RWPE2 (cell line): ENCODE data around the gene COL4A2.

Source experiments
- ATAC-seq: fragments of 200-7000 bp; cut with Tn5 transposase; 3 replicates; pipeline ENCODE4 v1.9.1; 2021; ENCODE audit warnings: low read depth
- DNase-seq: peaks from one replicate; pipeline ENCODE4 v3.0.0-alpha.2; 2020; ENCODE audit warnings: low spot score
- H3K27ac ChIP-seq: fragments of 450-650 bp; 2 replicates; pipeline ENCODE4 v1.5.1; 2017; ENCODE audit warnings: mild to moderate bottlenecking; ENCODE audit not compliant: poor library complexity, severe bottlenecking
- H3K27me3 ChIP-seq: fragments of 250-450 bp; sonication (Bioruptor Pico); 2 replicates; pipeline ENCODE4 v1.5.1; 2021; ENCODE audit warnings: mild to moderate bottlenecking, moderate library complexity; ENCODE audit not compliant: insufficient read depth, poor library complexity, severe bottlenecking
- H3K36me3 ChIP-seq: fragments of 250-450 bp; sonication (Bioruptor Pico); 2 replicates; pipeline ENCODE4 v1.5.1; 2020; ENCODE audit warnings: low read depth, mild to moderate bottlenecking, moderate library complexity
- H3K4me1 ChIP-seq: fragments of 250-450 bp; sonication (Bioruptor Pico); 2 replicates; pipeline ENCODE4 v1.5.1; 2021; ENCODE audit warnings: mild to moderate bottlenecking, moderate library complexity; ENCODE audit not compliant: insufficient read depth, poor library complexity, severe bottlenecking
- H3K4me3 ChIP-seq: fragments of 250-450 bp; sonication (Bioruptor Pico); 2 replicates; pipeline ENCODE4 v1.5.1; 2021; ENCODE audit warnings: mild to moderate bottlenecking, moderate library complexity; ENCODE audit not compliant: severe bottlenecking
- H3K9me3 ChIP-seq: fragments of 250-450 bp; sonication (Bioruptor Pico); 2 replicates; pipeline ENCODE4 v1.5.1; 2021; ENCODE audit warnings: mild to moderate bottlenecking, moderate library complexity; ENCODE audit not compliant: severe bottlenecking
- TF ChIP-seq, protein P1 (sequence below): fragments of 450-650 bp; IDR thresholded peaks from one replicate; pipeline ENCODE4 v1.5.1; 2017; ENCODE audit warnings: mild to moderate bottlenecking, moderate library complexity; ENCODE audit not compliant: poor library complexity, severe bottlenecking

The COL4A2 gene

DNA sequence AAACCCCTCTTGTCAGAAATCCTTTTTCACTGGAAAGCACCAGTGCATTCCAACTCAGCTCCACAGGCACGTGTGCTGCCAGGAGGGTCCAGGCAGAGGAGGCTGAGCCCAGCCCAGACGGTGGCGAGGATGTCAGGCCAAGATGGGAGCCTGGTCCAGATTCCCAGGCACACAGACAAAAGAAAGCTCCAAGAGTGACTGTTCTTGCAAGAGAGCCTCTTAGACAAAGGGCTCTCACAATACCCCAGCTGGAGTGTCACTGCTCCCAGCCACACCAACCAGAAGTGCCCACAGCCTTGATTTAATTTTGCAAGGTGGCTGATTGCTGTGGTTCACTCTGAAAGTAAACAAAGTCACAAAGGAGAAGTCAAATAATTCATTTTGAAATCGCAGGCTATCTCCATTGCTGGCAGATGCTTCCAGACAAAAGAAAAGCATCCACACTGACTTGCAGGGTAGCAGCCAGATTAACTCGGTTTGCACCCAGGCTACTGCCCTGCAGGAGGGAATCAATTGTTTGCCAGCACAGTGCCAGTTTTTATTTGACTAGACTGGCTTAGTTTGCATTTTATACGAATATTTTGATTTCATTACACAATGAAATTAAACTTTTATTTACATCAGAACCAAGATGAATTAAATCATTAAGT, 159.3 kb downstream of the COL4A2 start:
- DNase-seq (no peak), ATAC-seq (no peak)
- no peaks in the 10 kb centered on the region for H3K4me1 ChIP-seq
- H3K36me3 ChIP-seq = peaks cover 78% of the 10 kb centered on the region
- H3K27ac ChIP-seq = no peak overlapping the region
- H3K4me3 ChIP-seq = no peak overlapping the region
- TF ChIP-seq, protein P1, sequence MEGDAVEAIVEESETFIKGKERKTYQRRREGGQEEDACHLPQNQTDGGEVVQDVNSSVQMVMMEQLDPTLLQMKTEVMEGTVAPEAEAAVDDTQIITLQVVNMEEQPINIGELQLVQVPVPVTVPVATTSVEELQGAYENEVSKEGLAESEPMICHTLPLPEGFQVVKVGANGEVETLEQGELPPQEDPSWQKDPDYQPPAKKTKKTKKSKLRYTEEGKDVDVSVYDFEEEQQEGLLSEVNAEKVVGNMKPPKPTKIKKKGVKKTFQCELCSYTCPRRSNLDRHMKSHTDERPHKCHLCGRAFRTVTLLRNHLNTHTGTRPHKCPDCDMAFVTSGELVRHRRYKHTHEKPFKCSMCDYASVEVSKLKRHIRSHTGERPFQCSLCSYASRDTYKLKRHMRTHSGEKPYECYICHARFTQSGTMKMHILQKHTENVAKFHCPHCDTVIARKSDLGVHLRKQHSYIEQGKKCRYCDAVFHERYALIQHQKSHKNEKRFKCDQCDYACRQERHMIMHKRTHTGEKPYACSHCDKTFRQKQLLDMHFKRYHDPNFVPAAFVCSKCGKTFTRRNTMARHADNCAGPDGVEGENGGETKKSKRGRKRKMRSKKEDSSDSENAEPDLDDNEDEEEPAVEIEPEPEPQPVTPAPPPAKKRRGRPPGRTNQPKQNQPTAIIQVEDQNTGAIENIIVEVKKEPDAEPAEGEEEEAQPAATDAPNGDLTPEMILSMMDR = no peak
- H3K27me3 ChIP-seq = no peaks in the 10 kb centered on the region
- no peaks in the 10 kb centered on the region for H3K9me3 ChIP-seq

DNA sequence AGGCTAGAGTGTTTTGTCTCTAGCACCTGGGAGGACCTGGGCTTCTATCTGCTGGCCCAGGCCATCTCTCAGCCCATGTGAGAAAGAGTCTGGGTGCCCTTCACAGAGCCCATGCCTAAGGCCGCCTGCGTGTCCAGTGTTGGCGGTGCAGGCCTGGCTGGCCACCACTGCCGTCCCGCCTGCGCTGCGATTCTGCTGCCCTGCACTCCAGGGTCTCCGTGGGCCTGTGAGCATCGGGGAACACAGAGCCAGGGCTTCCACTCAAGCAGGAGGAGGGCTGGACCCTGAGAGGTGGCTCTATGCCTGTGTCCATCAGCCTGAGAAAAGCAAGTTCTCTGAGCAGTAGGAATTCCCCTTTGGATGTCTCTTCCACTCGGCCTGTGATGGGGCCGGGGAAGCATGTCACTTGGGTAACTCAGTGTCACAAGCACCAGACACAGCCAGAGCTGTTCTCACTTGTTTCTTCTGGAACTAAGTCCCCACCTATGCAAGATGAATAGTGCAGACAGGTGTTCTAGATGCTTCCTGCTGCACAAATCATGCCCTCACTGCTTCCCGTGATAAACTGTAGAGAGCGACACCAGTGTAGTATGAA, 160.5 kb downstream of the COL4A2 start:
- H3K4me1 ChIP-seq = no peaks in the 10 kb centered on the region
- no peak overlapping the region for H3K27ac ChIP-seq
- H3K36me3 ChIP-seq = peaks cover 71% of the 10 kb centered on the region
- no peaks in the 10 kb centered on the region for H3K27me3 ChIP-seq
- TF ChIP-seq, protein P1 = no peak
- no peak for DNase-seq
- no peaks in the 10 kb centered on the region for H3K9me3 ChIP-seq
- no peak; the same call in 2 of the 3 replicates for ATAC-seq
- H3K4me3 ChIP-seq = no peak overlapping the region

DNA sequence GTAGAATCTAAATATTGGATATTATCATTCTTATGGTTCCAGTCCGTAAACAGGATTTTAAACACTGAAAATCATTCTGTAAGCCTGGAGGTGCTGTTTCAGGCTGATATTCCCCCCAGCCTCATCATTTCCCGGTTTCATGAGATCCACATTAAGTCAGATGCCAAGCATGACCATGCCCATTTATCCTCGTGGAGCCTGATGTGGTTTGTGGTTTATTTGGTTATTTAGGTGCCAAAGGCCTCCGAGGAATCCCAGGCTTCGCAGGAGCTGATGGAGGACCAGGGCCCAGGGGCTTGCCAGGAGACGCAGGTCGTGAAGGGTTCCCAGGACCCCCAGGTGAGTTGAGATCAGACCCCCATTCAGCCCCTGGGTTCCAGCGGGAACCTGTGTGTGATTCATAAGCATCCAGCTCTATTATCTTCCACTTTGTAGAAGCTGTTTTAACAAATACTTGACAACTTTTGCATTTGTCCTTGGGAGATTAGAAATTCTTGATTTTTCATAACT, 162.0 kb downstream of the COL4A2 start:
- no peak overlapping the region for H3K4me3 ChIP-seq
- H3K27ac ChIP-seq = no peak overlapping the region
- H3K36me3 ChIP-seq = peaks cover 74% of the 10 kb centered on the region
- H3K9me3 ChIP-seq = no peaks in the 10 kb centered on the region
- ATAC-seq (no peak), DNase-seq (no peak)
- TF ChIP-seq, protein P1 = no peak
- no peaks in the 10 kb centered on the region for H3K27me3 ChIP-seq
- no peaks in the 10 kb centered on the region for H3K4me1 ChIP-seq

DNA sequence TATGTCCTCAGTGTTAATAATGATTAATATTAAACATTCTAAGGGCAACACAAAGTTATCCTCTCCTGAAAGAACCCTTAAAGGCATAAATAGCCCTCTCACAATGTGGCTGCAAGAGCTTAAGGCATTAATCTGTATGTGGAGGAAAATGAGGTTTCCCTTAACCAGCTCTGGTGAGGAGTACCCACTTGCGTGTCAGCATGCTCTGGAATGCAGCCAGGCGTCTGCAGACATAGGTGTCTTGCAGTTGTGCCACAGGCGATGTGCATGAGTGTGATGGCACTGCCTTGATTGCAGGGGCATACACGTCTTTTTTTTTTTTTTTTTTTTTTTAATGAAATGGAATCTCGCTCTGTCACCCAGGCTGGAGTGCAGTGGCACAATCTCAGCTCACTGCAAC, 162.5 kb downstream of the COL4A2 start:
- H3K4me3 ChIP-seq = no peak overlapping the region
- ATAC-seq = no peak
- TF ChIP-seq, protein P1 = no peak
- H3K36me3 ChIP-seq = peaks cover 80% of the 10 kb centered on the region
- H3K27ac ChIP-seq = no peak overlapping the region
- H3K4me1 ChIP-seq = no peaks in the 10 kb centered on the region
- H3K9me3 ChIP-seq = no peaks in the 10 kb centered on the region
- no peak for DNase-seq
- H3K27me3 ChIP-seq = no peaks in the 10 kb centered on the region
